HCEC 1CT (cell line): Measurements from ENCODE around the gene IDI1.
"Not testable (repeated sequence)": the region's sequence is repeated elsewhere in the genome, so short reads cannot be mapped to it uniquely, and the experiment has no call there.

Source experiments
- DNase-seq: peaks from one replicate; pipeline ENCODE4 v3.0.0-alpha.2; 2017

IDI1 gene

DNA sequence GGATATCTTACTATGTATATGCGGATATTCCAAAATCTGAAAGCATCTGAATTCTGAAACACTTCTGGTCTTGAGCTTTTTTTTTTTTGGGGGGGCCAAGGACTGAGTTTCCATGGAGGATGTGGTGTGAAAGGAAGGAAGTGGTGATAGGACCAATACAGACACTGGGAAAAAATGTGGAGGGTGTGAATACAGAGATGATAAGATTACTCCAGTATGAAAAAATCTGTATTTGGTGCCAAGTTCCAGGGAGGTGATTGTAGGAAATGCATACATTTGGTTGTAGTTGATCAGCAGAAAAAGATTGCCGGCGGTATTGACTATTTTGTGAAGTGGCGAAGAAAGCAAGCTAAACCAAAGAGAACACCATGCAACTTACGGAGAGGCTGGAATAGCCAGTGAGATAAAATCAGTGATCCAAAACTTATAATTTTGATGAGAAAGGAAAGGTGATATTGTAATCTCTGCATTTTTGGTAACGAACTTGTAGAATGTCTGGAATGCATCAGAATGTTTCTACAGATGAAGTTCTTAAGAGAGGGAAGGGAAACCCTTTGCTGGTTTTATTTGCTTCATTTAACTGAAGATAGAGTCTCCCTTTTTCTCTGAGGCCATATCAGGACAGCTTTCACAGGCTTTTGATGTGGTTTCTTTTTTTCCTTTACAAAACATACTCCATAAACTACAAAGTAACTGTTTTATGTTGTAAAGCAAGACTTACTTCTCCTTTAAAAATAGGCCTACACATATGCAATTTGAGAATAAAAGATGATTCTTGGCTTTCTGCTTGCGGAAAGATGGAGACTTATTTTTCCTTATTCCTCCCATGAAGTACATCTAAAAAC lies 13.2 kb upstream of the IDI1 start:
- DNase-seq: no peak

DNA sequence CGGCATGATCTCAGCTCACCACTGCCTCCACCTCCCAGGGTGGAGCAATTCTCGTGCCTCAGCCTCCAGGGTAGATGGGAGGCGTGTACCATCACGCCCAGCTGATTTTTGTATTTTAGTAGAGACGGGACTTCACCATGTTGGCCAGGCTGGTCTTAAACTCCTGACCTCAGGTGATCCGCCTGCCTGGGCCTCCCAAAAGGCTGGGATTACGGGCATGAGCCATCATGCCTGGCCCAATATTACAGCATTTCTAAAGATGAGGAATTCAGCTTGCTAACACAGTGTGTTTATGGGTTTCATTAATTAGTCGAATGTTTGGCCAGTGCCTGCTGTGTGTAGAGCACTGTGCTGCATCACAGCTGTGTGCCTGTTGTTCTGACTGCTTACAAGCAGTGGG lies 11.0 kb upstream of the IDI1 start:
- DNase-seq: no peak

DNA sequence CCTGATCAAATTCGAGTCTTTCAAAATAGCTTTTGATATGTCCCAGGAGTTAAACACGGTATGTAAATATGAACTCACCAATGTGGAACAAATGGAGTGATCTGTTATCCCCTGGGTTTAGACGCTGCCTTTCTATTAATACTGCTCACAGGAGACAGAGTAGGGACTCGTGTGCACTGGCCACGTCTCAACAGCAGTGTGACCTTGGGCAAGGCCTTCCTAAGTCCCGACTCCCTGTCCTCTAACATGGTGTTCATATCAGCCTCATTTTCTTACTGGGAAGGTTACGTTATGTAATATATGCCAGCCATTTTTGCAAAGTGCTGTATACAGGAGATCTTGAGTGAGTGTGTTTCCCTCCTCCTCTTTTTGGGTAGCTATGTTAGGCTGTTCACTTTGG lies 9.1 kb upstream of the IDI1 start:
- no peak for DNase-seq

DNA sequence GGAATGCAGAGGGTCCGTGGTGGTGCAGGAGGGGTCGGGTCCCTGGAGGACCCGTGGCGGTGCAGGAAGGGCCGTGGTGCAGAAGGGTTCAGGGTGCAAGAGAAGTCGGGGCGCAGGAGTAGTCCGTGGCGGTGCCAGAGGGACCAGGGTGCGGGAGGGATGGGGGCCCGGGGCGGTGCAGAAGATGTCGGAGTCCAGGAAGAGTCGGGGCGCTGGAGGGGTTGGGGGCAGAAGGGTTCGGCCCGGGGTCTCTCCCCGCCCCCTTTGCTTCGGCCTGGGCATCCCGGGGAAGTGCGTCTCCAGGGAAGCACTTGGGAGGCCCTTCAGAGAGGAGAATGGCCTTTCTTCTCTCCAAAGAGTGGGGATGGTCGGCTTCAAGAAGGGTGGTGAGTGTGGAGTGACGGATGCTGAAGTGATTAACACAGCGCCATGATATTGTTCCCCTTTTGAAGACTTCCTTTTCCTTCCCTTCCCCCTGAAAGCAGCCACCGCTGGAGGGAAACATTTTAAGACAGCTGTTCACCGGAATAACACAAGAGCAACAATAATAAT lies 8.3 kb upstream of the IDI1 start:
- no peak for DNase-seq

DNA sequence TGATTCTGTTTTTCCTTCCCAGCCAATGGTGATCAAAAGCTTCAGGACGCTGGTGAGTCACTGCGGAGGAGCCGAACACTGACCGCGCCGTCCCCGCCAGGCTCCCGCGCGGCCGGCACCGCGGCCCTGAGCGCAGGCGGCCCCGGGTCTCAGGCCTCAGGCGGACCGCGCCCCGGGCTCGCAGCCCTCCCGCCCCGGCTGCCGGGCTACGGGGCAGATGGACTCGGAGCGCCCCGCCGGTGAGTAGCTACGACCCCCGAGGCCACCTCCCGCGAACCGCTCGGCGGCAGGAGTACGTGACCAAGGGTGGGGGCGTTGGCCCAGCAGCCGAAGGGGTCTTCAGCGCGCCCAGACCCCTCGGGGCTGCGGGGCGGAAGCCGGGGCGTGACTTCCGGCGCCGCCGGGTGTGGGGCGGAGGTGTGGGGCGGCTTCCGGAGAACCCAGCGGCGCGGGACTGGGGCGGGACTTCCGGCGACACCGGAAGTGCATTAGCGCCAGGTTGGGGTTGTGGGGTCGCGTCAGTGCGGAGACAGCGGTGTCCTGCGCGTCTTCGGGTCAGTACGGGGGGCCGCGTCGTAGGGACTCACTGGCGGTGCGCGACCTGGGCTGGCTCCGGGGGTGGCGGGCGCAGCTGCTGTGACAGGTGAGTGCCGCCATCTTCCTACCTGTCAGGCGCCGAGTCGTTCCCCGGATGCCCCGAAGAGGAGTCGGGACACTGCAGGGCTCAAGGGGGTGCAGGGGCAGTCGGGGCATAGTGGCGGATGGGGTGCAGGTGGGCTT lies 7.6 kb upstream of the IDI1 start, which contains the start of gene WDR37:
WDR37 (plus strand) TSS at position 60 of the 780 bp plus-strand sequence. CDS start 15,771 bp downstream, outside the sequence.
- DNase-seq: peak; percentile 88

DNA sequence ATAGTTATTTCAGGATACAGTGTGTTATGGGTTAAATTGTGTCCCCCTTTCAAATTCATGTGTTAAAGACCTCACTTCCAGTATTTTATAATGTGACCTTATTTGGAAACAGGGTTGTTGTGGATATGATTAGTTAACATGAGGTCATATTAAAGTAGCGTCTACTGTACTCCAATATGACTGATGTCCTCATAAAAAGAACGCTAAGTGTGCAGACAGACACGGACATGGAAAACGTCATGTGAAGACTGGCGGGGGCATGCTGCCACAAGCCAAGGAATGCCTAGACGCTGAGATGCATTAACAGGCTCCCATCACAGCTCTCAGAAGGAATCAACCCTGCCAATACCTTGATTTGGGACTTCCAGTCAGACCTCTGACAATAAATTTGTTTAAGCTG lies 5.8 kb upstream of the IDI1 start:
- DNase-seq: peak; percentile 19

DNA sequence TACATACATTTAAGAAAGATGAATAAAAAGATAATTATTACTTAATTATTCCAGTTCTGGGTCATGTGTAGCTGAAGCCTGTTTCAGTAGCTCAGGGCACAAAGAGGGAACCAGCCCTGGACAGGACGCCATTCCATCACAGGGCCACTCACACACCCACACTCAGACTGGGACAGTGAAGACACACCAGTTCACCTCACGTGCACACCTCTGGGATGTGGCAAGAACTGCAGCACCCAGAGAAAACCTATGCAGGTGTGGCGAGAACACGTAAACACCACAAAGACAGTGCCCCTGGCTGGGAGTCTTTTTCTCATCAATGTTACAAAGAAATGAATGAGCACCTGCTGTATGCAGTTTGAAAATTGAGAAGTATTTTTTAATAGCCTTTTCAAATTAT lies 1.6 kb upstream of the IDI1 start:
- DNase-seq: no peak

DNA sequence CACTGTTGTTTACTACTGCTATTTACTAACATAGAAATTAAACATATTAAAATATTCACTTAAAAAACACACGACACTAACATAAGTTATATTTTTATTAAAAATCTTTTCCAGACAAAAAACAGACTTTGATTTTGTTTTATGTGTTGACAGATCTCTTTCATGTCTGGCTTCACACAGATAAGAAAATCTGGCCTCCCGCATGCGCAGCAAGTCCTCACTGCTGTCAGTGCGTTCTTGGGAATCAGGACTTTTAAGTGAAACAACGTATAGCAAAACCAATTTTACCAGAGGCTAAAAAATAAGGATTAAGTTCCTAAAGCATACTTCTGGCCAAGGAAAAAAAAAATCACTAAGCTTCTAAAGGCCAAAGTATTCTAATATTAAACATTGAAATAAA lies 1.2 kb upstream of the IDI1 start:
- DNase-seq: peak; percentile 30

DNA sequence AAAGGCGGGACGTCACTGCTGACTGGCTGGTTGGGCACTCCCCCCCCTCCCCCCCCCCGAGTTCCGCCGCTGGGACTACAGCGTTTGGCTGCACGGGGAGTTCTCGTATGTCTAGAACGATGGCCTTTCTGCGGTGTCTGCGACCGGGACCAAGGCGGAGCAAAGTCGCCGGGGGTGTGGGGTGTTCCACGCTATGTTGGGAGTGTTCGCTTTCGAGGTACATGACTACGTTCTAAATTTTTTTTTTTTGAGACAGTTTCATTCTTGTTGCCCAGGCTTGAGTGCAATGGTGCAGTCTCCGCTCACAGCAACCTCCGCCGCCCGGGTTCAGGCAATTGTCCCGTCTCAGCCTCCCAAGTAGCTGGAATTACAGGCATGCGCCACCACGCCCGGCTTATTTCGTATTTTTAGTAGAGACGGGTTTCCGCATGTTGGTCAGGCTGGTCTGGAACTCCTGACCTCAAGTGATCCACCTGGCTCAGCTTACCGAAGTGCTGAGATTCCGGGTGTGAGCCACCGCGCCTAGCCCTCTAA lies 573 bp upstream of the IDI1 start:
- no peak for DNase-seq

DNA sequence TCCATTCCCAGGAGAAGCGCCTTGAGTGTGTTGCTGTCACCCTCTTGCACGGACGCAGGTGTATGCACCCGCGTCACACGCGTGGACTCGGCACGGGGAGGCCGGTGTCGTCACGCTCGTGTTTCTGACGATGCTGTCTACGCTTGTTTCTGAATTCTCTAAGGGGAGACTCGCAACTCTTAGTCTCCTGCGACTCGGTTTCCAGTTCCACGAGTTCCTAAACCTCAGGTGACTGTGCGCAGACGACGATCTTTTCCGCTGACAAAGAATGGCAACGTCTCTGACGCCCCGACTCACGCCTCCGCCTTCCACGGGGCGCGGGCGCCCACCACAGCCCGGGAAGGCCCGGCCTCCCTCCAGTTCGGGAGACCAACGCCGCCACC lies 579 bp downstream of the IDI1 start:
- DNase-seq: no peak

DNA sequence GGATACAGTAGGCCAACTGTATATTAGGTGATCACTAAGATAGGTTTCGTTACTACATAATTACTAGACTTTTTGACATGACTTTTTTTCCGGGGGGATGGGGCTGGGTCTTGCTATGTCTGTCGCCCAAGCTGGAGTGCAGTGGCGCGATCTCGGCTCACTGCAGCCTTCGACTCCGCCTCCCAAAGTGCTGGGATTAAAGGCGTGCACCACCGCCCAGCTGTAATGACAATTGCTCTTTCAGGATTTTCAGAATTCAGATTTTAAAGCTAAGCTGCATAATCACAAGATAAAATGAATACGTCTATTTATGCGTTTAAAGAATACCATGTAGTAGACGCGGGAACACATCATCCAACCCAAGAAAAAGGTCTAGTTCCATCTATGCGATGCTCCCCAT lies 982 bp downstream of the IDI1 start:
- no peak for DNase-seq

DNA sequence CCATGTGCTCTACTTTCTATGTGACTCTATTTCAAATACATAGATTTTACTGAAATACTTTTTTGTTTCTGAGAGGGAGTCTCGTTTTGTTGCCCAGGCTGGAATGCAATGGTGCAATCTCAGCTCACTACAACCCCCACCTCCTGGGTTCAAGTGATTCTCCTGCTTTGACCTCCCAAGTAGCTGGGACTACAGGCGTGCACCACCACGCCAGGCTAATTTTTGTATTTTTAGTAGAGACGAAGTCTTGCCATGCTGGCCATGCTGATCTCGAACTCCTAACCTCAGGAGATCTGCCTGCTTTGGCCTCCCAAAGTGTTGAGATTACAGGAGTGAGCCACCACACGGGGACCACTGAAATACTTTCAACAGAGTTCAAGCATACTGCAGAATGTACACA lies 3.5 kb downstream of the IDI1 start:
- no peak for DNase-seq

DNA sequence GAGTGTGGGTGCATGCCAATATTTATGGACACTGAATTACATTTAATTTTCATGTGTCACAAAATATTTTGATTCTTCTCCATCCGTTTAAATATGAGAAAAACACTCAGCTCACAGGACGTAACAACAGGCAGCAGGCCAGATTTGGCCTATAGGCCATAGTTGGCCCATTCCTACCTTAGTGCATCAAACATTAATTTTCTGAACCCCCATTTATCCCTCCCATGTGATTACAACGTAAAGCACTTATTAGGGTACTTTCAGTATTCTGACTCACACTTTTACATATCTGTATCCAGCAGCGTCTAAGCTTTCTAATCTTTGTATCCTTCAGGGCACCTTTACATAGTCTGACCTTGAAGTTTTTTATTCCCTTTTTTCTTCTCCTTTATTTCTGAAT lies 4.0 kb downstream of the IDI1 start:
- no peak for DNase-seq

DNA sequence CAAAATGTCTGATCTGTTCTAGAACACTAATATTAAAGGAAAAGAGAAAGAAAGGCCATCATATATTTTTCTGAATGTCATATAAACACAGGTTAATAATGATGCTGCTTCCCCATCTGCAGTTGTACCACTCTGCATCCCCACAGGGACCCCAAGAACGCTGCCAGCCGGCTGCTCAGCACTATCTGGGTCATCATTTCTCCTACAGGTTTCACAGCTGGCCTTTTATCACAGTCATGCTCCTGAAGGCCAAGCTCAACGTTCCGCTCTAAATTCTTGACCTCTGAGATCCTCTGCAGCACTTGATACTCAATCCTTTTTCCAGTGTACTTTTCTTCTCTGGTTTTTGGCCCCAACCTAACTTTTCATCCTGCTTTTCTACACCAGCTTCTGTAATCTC lies 4.8 kb downstream of the IDI1 start:
- no peak for DNase-seq

DNA sequence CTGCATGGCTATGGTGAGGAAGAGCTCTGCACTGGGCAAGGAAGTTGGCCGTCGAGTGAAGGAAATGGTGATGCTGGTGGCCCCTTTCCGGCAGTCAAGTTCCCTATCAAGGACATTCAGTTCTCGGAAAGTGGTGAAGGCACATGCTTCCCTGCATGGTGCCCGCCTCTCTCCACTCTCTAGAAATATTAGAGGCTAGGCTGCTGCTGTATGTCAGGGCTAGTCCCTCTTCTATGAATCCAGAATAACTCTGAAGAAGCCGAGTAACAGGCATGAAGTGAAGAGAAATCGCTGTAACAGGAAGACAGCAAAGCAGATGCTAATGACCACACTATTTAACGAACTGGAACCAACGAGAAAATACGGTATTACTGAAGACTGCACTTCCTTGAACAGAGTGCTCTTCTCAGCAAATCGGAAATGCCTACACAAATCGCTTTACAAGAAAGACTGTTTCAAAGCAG lies 5.4 kb downstream of the IDI1 start:
- no peak for DNase-seq

DNA sequence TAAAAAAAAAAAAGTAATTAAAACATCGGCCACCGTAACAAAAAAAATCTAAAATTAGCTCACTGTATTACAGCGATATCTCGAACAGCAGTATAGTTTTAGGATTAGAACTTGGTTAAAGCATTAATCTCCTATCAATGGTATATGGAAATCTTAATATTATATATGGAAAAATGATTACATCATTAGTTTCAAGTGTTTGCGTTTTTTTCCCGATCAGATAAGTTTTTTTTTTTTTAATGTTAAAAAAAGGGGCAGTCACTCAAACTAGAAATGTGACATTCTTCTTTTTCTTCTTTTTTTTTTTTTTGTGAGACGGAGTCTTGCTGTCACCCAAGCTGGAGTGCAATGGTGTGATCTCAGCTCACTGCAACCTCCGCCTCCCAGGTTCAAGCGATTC lies 7.4 kb downstream of the IDI1 start:
- no peak for DNase-seq

DNA sequence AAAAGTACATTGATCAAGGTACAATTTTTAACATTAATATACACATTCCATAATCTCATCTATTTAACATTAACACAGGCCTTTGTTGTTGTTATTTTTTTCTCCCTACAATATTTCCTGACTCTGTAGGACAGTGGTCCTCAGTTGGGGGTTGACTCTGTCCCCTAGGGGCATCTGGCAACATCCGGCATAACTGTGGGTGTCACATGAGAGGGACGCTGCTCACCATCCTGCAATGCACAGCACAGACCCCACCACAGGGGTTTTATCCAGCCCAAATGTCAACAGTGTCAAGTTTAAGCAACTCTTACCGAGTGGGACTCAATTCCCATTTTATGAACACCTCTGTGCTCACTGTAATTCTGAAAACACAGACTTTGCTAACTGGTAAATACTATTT lies 8.8 kb downstream of the IDI1 start:
- no peak for DNase-seq

DNA sequence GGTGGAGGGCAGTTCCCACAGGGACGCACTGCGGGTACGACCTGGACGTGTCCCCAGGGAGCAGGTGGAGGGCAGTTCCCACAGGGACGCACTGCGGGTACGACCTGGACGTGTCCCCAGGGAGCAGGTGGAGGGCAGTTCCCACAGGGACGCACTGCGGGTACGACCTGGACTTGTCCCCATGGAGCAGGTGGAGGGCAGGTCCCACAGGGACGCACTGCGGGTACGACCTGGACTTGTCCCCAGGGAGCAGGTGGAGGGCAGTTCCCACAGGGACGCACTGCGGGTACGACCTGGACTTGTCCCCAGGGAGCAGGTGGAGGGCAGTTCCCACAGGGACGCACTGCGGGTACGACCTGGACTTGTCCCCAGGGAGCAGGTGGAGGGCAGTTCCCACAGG lies 10.2 kb downstream of the IDI1 start:
- not testable (repeated sequence) for DNase-seq

DNA sequence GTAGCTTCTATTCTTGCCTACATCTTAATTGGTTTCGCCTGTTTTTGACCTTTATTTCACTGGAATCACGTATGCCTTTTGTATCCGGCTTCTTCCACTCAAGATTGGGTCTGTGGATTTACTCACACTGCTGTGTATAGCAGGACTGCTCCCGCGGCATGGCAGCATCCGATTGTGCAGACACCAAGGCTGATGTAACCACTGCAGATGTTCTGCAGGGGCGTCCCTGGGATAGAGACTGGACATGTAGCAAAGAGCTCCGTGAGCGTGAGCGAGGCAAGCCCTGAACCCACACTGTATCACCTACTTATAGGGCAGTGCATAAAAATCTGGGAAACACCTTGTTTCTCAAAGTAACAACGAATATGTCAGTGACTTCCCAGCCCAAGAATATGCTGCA lies 11.8 kb downstream of the IDI1 start:
- DNase-seq: no peak

DNA sequence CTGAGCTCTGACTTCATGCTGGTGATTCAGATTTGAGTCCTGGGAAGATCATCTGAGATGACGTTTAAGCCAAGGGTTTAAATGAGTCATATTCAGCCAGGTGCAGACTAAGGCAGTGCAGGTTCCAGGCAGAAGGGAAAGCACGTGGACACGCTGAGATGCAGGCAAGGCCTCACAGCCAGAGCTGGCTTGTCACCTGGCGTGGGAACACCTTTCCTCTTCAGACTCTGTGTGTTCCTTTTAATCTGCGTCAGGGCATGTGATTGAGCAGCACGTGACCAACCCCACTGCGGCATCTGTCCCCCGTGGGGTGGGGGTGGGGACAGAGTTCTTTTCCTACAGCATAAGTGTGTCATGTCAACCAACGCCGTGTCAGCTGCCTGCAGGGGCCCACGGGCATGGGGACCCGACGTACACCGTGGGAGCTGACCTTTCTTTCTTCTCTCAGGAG lies 12.6 kb downstream of the IDI1 start:
- DNase-seq: peak; percentile 71

DNA sequence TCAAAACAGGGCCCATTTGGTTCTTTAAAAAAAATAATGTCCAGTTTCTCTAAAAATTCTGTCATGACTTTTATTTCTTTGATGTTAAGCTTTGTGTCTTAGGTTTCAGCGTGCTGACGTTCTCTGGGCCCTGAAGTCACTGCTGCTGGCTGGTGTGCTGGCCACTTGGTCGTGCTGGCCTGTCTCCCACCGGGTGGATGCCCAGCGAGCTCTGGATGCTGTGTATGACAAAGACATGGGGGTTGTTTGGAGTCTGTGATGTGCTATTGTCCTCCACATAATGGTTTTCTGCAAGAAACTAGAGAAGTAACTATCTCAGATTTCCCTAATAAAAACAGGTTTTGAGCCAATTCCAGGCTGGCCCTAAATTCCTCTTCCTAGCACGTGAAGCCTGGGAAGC lies 13.7 kb downstream of the IDI1 start:
- no peak for DNase-seq

DNA sequence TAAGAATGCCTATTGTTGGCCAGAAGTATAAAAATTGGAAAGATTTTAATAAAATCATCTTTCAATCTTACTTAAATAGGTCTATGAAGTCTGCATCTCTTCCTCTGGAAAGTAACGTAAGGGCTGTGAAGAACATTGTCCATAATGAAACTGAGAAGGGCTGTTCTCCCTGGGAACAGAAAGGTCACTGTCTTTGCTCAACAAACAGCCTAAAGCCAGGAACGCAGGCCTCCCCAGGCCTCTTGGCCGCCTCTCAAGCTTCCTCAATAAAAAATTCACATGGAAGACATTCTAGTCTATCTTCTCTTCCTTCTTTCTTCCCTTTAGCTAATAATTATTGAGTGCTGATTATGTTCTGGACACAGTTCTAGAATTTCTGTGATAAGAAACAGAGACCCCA lies 14.2 kb downstream of the IDI1 start:
- DNase-seq: no peak

DNA sequence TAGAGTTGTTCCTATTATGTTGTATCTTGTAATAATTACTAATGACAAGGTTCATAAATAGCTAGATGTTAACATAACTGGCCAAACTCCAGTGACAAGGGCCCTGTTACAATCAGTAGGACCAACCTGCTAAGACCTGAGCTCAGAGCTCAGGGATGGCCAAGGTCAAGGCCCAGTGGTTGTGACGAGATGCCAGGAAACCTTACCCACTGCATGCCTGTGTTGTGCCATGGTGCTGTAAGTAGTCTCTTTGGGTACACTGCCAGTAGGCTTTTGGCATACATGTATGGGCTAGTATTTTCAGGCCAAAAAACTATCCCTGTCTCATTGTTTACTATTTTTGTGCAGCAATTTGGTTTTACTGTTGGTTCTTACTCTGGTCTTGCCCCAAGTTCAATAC lies 15.3 kb downstream of the IDI1 start:
- no peak for DNase-seq

DNA sequence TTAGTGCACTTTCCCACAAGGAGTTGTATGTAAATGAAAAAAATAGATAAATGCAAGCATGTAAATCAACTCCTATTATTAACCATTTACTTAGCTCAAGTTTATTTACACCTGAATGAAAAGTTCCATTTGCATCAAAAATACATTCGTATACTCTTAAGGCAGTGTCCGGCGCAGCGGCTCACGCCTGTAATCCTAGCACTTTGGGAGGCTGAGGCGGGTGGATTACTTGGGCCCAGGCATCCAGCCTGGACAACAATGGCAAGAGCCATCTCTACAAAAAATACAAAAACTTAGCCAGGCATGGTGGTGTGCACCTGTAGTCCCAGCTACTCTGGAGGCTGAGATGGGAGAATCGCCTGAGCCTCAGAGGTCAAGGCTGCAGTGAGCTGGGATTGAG lies 19.1 kb downstream of the IDI1 start:
- no peak for DNase-seq
